GM12873 (cell line): Measurements from ENCODE around the gene PPFIBP1.

Source experiments
- CTCF ChIP-seq: IDR thresholded peaks from 2 replicates; pipeline ENCODE4 v1.5.1; 2012; ENCODE audit warnings: low read depth, mild to moderate bottlenecking, moderate library complexity, low read length, control low read depth; ENCODE audit not compliant: insufficient read depth; ENCODE audit errors: missing control alignments

Gene PPFIBP1

GRCh38 chr12:27542628-27543027, 18.6 kb downstream of the PPFIBP1 start:
- TF ChIP-seq CTCF, result no peak

GRCh38 chr12:27545665-27546064, 21.7 kb downstream of the PPFIBP1 start:
- no peak for TF ChIP-seq CTCF

GRCh38 chr12:27547592-27547991, 23.6 kb downstream of the PPFIBP1 start:
- TF ChIP-seq CTCF, result no peak

GRCh38 chr12:27548301-27549199, 24.5 kb downstream of the PPFIBP1 start:
- TF ChIP-seq CTCF, result no peak

- no peak for TF ChIP-seq CTCF
Observed at GRCh38 chr12:27549236-27549800, 25.3 kb downstream of the PPFIBP1 start.

GRCh38 chr12:27549801-27550652, 26.0 kb downstream of the PPFIBP1 start:
- TF ChIP-seq CTCF, result no peak

GRCh38 chr12:27550653-27550975, 26.6 kb downstream of the PPFIBP1 start:
- TF ChIP-seq CTCF, result no peak
